Measurements from ENCODE around the gene SHD. TPM values are rescaled to one million over a fixed set of nuclear protein-coding genes. Genes with fewer than 3 reads are reported as not detected.

SHD gene
- total and polyA plus RNA-seq, 3 donors from 2014 or later: 0.16 to 1.8 (median 0.79) TPM

- peak; percentile 51 for DNase-seq
- H3K4me3 ChIP-seq: peak within 1 kb of the TSS; percentile 32 to 43
- H3K4me1 ChIP-seq: peaks cover 7% of the 10 kb centered on the region
- intact Hi-C loops (cut with DNase I; ENCODE audit: low total_unique reads): no loop called here
- TF ChIP-seq CTCF (IDR thresholded peaks at IDR 0.05) (no peak), POLR2A (IDR thresholded peaks at IDR 0.05) (no peak)
- no peaks in the 10 kb centered on the region for H3K36me3 ChIP-seq (ENCODE audit: low read depth, missing control alignments)
- H3K9me3 ChIP-seq: no peaks in the 10 kb centered on the region
- no peaks in the 10 kb centered on the region for H3K27me3 ChIP-seq
- peak within 1 kb of the TSS; percentile 45 to 48 for H3K27ac ChIP-seq
- 54 to 55% methylated on average over 24 to 25 of the region's 27 CpGs for WGBS, 2 donors
Measured at GRCh38 chr19:4338441-4339355, 59.6 kb downstream of the SHD start, which contains the start of gene STAP2. Gene STAP2, minus strand, starts transcription at chr19:4338827. Its CDS starts 74 bp downstream, at chr19:4338753.

Other genes with a start within 250 kb of the SHD start
- gene ZBTB7A, start 212.4 kb upstream of the SHD start, total RNA-seq: 10 to 100 TPM; 42.2 to 49.4 TPM
- gene ZBTB7A, start 212.4 kb upstream of the SHD start, polyA plus RNA-seq (ENCODE audit: insufficient read depth, low read depth, low replicate concordance): 7.5 TPM
- 100 to 1,000 TPM; 181 to 225 TPM for gene MAP2K2, start 155.1 kb upstream of the SHD start, total RNA-seq
- 241 TPM for gene MAP2K2, start 155.1 kb upstream of the SHD start, polyA plus RNA-seq (ENCODE audit: insufficient read depth, low read depth, low replicate concordance)
- under 1 TPM; 0.56 to 0.63 TPM for gene CREB3L3, start 125.6 kb upstream of the SHD start, total RNA-seq
- gene CREB3L3, start 125.6 kb upstream of the SHD start, polyA plus RNA-seq (ENCODE audit: insufficient read depth, low read depth, low replicate concordance): 0.36 TPM
- gene SIRT6, start 96.7 kb upstream of the SHD start, total RNA-seq: 10 to 100 TPM; 22.0 to 29.2 TPM
- gene SIRT6, start 96.7 kb upstream of the SHD start, polyA plus RNA-seq (ENCODE audit: insufficient read depth, low read depth, low replicate concordance): 14.7 TPM
- gene ANKRD24, start 96.6 kb upstream of the SHD start, total RNA-seq: 10 to 100 TPM; 20.4 to 21.1 TPM
- gene ANKRD24, start 96.6 kb upstream of the SHD start, polyA plus RNA-seq (ENCODE audit: insufficient read depth, low read depth, low replicate concordance): 16.5 TPM
- gene EBI3, start 49.7 kb upstream of the SHD start, total RNA-seq: 1 to 10 TPM; 1.3 to 8.4 TPM
- gene EBI3, start 49.7 kb upstream of the SHD start, polyA plus RNA-seq (ENCODE audit: insufficient read depth, low read depth, low replicate concordance): 1.9 TPM
- gene YJU2, start 32.2 kb upstream of the SHD start, total RNA-seq: 10 to 100 TPM; 26.1 to 36.6 TPM
- gene YJU2, start 32.2 kb upstream of the SHD start, polyA plus RNA-seq (ENCODE audit: insufficient read depth, low read depth, low replicate concordance): 31.1 TPM
- 1 to 10 TPM in 1 of 2 donors, under 1 TPM in 1; 0.47 to 1.1 TPM for gene TMIGD2, start 23.1 kb downstream of the SHD start, total RNA-seq
- gene TMIGD2, start 23.1 kb downstream of the SHD start, polyA plus RNA-seq (ENCODE audit: insufficient read depth, low read depth, low replicate concordance): 0.83 TPM
- gene FSD1, start 25.3 kb downstream of the SHD start, total RNA-seq: 10 to 100 TPM; 24.1 to 24.9 TPM
- gene FSD1, start 25.3 kb downstream of the SHD start, polyA plus RNA-seq (ENCODE audit: insufficient read depth, low read depth, low replicate concordance): 18.2 TPM
- gene STAP2, start 59.6 kb downstream of the SHD start, total RNA-seq: 1 to 10 TPM; 5.3 to 6.4 TPM
- gene STAP2, start 59.6 kb downstream of the SHD start, polyA plus RNA-seq (ENCODE audit: insufficient read depth, low read depth, low replicate concordance): 6.2 TPM
- 10 to 100 TPM in 1 of 2 donors, 1 to 10 TPM in 1; 9.1 to 13.3 TPM for gene MPND, start 64.3 kb downstream of the SHD start, total RNA-seq
- gene MPND, start 64.3 kb downstream of the SHD start, polyA plus RNA-seq (ENCODE audit: insufficient read depth, low read depth, low replicate concordance): 14.3 TPM
- 10 to 100 TPM; 41.6 to 53.4 TPM for gene SH3GL1, start 121.3 kb downstream of the SHD start, total RNA-seq
- gene SH3GL1, start 121.3 kb downstream of the SHD start, polyA plus RNA-seq (ENCODE audit: insufficient read depth, low read depth, low replicate concordance): 47.3 TPM
- 10 to 100 TPM; 28.6 to 37.7 TPM for gene CHAF1A, start 123.4 kb downstream of the SHD start, total RNA-seq
- 24.1 TPM for gene CHAF1A, start 123.4 kb downstream of the SHD start, polyA plus RNA-seq (ENCODE audit: insufficient read depth, low read depth, low replicate concordance)
- 100 to 1,000 TPM; 293 to 319 TPM for gene UBXN6, start 178.5 kb downstream of the SHD start, total RNA-seq
- 336 TPM for gene UBXN6, start 178.5 kb downstream of the SHD start, polyA plus RNA-seq (ENCODE audit: insufficient read depth, low read depth, low replicate concordance)
- gene HDGFL2, start 193.0 kb downstream of the SHD start, total RNA-seq: 10 to 100 TPM; 81.4 to 95.8 TPM
- 141 TPM for gene HDGFL2, start 193.0 kb downstream of the SHD start, polyA plus RNA-seq (ENCODE audit: insufficient read depth, low read depth, low replicate concordance)
- 1 to 10 TPM; 2.8 to 3.7 TPM for gene PLIN4, start 239.2 kb downstream of the SHD start, total RNA-seq
- gene PLIN4, start 239.2 kb downstream of the SHD start, polyA plus RNA-seq (ENCODE audit: insufficient read depth, low read depth, low replicate concordance): 4.0 TPM

All from testis (tissue), 3 donors.